SK-N-SH (cell line): ENCODE results near the gene TNFRSF21.

ENCODE experiments used
- CTCF ChIP-seq: fragments of 200-600 bp; sonication (generic); IDR thresholded peaks from 2 replicates; pipeline ENCODE4 v1.6.1; 2017; ENCODE audit warnings: antibody characterized with exemption, mild to moderate bottlenecking, moderate library complexity
- EP300 ChIP-seq, 2 experiments: IDR thresholded peaks; 2 replicates each; pipeline versions ENCODE4 v1.4.0 to v1.6.1; 2012; ENCODE audit warnings: borderline replicate concordance in 1 of 2, low read depth in 1 of 2, low read length in 1 of 2
- FOXM1 ChIP-seq: IDR thresholded peaks from 2 replicates; pipeline ENCODE4 v1.4.0; 2012; ENCODE audit warnings: low read depth, mild to moderate bottlenecking
- GATA2 ChIP-seq: sonication (generic); formaldehyde crosslinking; IDR thresholded peaks from 2 replicates; pipeline ENCODE4 v1.5.0; 2020; ENCODE audit warnings: mild to moderate bottlenecking, missing genetic modification reagents
- IRF3 ChIP-seq: fragments of 150-350 bp; IDR thresholded peaks from 2 replicates; pipeline ENCODE4 v1.6.1; 2016; ENCODE audit warnings: mild to moderate bottlenecking, low read depth, low read length
- NFIC ChIP-seq: IDR thresholded peaks from 2 replicates; pipeline ENCODE4 v1.4.0; 2012; ENCODE audit warnings: borderline replicate concordance
- POLR2AphosphoS5 ChIP-seq: IDR thresholded peaks from 2 replicates; pipeline ENCODE4 v1.6.1; 2012; ENCODE audit warnings: low read depth, low read length
- RCOR1 ChIP-seq: fragments of 150-350 bp; IDR thresholded peaks from 2 replicates; pipeline ENCODE4 v1.6.1; 2017; ENCODE audit warnings: antibody characterized with exemption, low read length
- REST ChIP-seq: IDR thresholded peaks from 2 replicates; pipeline ENCODE4 v1.6.1; 2012; ENCODE audit warnings: mild to moderate bottlenecking, low read depth, low read length, moderate library complexity
- SMC3 ChIP-seq: IDR thresholded peaks from 2 replicates; pipeline ENCODE4 v1.6.1; 2012; ENCODE audit warnings: low read depth, low read length, improper control_type of control experiment
- TEAD4 ChIP-seq: IDR thresholded peaks from 2 replicates; pipeline ENCODE4 v1.4.0; 2012; ENCODE audit warnings: mild to moderate bottlenecking, borderline replicate concordance; ENCODE audit not compliant: insufficient read depth
- YY1 ChIP-seq: IDR thresholded peaks from 2 replicates; pipeline ENCODE4 v1.4.0; 2012; ENCODE audit warnings: low read depth, mild to moderate bottlenecking
- TF ChIP-seq, protein P1 (sequence below): IDR thresholded peaks from 2 replicates; pipeline ENCODE4 v1.4.0; 2012; ENCODE audit warnings: low read depth, borderline replicate concordance

GRCh38 chr6:47352966-47353365 is 43.3 kb upstream of the TNFRSF21 start:
- TF ChIP-seq EP300 (IDR thresholded peaks at IDR 0.05; ENCODE audit: borderline replicate concordance in 1 of 2, low read depth in 1 of 2, low read length in 1 of 2): no peak
- TF ChIP-seq REST: no peak
- TF ChIP-seq POLR2AphosphoS5: no peak
- TF ChIP-seq CTCF: no peak
- TF ChIP-seq NFIC: no peak
- no peak for TF ChIP-seq GATA2 (CRISPR knock-in tag)
- TF ChIP-seq SMC3: no peak
- no peak for TF ChIP-seq RCOR1
- TF ChIP-seq TEAD4: no peak
- no peak for TF ChIP-seq FOXM1
- TF ChIP-seq, protein P1, sequence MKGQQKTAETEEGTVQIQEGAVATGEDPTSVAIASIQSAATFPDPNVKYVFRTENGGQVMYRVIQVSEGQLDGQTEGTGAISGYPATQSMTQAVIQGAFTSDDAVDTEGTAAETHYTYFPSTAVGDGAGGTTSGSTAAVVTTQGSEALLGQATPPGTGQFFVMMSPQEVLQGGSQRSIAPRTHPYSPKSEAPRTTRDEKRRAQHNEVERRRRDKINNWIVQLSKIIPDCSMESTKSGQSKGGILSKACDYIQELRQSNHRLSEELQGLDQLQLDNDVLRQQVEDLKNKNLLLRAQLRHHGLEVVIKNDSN: no peak
- no peak for TF ChIP-seq YY1
- no peak for TF ChIP-seq IRF3
